RWPE1 (cell line): ENCODE data around the gene FBXO44.
A peak's percentile ranks its signal among the peaks of the same experiment; 100 is the strongest.

Experiments
- CTCF ChIA-PET: fragments of 350-600 bp; sonication (Branson Sonifier 250); formaldehyde crosslinking; extraction: SDS; loops from one replicate; lab custom pipeline; 2021; lab: Yijun Ruan, JAX
- POLR2A ChIA-PET: fragments of 400-600 bp; formaldehyde crosslinking; extraction: SDS; loops from one replicate; lab custom pipeline; 2020; ENCODE audit warnings: antibody characterized with exemption; ENCODE audit not compliant: low non-redundant PET; lab: Yijun Ruan, JAX
- DNase-seq: peaks from one replicate; pipeline ENCODE4 v3.0.0; 2012; ENCODE audit warnings: low spot score
- H3K27ac ChIP-seq: fragments of 450-650 bp; 2 replicates; pipeline ENCODE4 v1.5.1; 2017
- CTCF ChIP-seq: fragments of 450-650 bp; conservative IDR thresholded peaks from 2 replicates; pipeline ENCODE4 v1.5.1; 2017; ENCODE audit warnings: low read depth, mild to moderate bottlenecking

The FBXO44 gene

GRCh38 chr1:11645270-11645669 is 9.4 kb upstream of the FBXO44 start:
- ChIA-PET CTCF (interaction anchor here (0.7 to 4.7 kb wide), 7 partner anchors 99 to 608 kb away, joined by 3 to 19 read pairs (median 4); no protein-coding TSS in a partner anchor), POLR2A (no interaction called here)
- DNase-seq = no peak
- no peak overlapping the region for H3K27ac ChIP-seq
- no peak for TF ChIP-seq CTCF

GRCh38 chr1:11645670-11646265 is 8.9 kb upstream of the FBXO44 start:
- CTCF ChIA-PET = interaction anchor here (0.5 to 1.2 kb wide), 17 partner anchors 9 to 609 kb away, joined by 3 to 15 read pairs (median 3); partner anchors contain the start of genes FBXO2, FBXO44 and MTOR
- peak; percentile 51 for DNase-seq
- peak; percentile 75 for TF ChIP-seq CTCF
- POLR2A ChIA-PET = no interaction called here
- H3K27ac ChIP-seq = no peak overlapping the region

GRCh38 chr1:11646317-11646716 is 8.4 kb upstream of the FBXO44 start:
- TF ChIP-seq CTCF = no peak
- POLR2A ChIA-PET = no interaction called here
- no peak overlapping the region for H3K27ac ChIP-seq
- no peak for DNase-seq
- CTCF ChIA-PET = interaction anchor here (0.5 to 1.2 kb wide), 13 partner anchors 8 to 609 kb away, joined by 3 to 15 read pairs (median 3); partner anchors contain the start of genes FBXO2, FBXO44 and MTOR

- DNase-seq = no peak
- ChIA-PET CTCF (interaction anchor here (1.2 to 1.3 kb wide), 2 partner anchors 327 to 610 kb away, joined by 3 read pairs; no protein-coding TSS in a partner anchor), POLR2A (interaction anchor here (0.5 kb wide), 1 partner anchor 11 kb away, joined by 3 read pairs; no protein-coding TSS in a partner anchor)
- TF ChIP-seq CTCF = no peak
- H3K27ac ChIP-seq = no peak overlapping the region
These were observed 7.3 kb upstream of the FBXO44 start for GRCh38 chr1:11647333-11647732.

GRCh38 chr1:11648039-11648438 is 6.6 kb upstream of the FBXO44 start:
- CTCF ChIA-PET = interaction anchor here (0.7 to 1.3 kb wide), 4 partner anchors 71 to 788 kb away, joined by 3 read pairs; no protein-coding TSS in a partner anchor
- POLR2A ChIA-PET = no interaction called here
- no peak for DNase-seq
- no peak for TF ChIP-seq CTCF
- H3K27ac ChIP-seq = no peak overlapping the region

- H3K27ac ChIP-seq = no peak overlapping the region
- CTCF ChIA-PET = interaction anchor here (0.7 kb wide), 1 partner anchor 787 kb away, joined by 3 read pairs; no protein-coding TSS in a partner anchor
- DNase-seq = peak; percentile 21
- TF ChIP-seq CTCF = no peak
- POLR2A ChIA-PET = interaction anchor here (0.6 kb wide), 1 partner anchor 53 kb away, joined by 7 read pairs; no protein-coding TSS in a partner anchor
These were observed 5.9 kb upstream of the FBXO44 start for GRCh38 chr1:11648732-11649158.
